HG02981 (cell line): Measurements from ENCODE around the gene WFDC6.

Experiments
- ATAC-seq: cut with Tn5 transposase; IDR thresholded peaks from one replicate; pipeline ENCODE4 v1.9.1; 2021; ENCODE audit warnings: mild to moderate bottlenecking, moderate library complexity; ENCODE audit not compliant: unreplicated experiment

The WFDC6 gene

GRCh38 chr20:45518282-45518681, 21.0 kb downstream of the WFDC6 start:
- no peak for ATAC-seq

- no peak for ATAC-seq
These were observed 24.0 kb downstream of the WFDC6 start, which contains the start of gene SPINT3 for GRCh38 chr20:45515147-45515913. Gene SPINT3, minus strand, starts transcription at chr20:45515622. Its CDS starts 14 bp downstream, at chr20:45515608.

GRCh38 chr20:45510242-45510862, 28.9 kb downstream of the WFDC6 start:
- no peak for ATAC-seq

GRCh38 chr20:45509091-45509490, 30.2 kb downstream of the WFDC6 start:
- ATAC-seq, result no peak

- ATAC-seq, result no peak
These were observed 31.0 kb downstream of the WFDC6 start for GRCh38 chr20:45508068-45508886.

GRCh38 chr20:45507011-45507820, 32.1 kb downstream of the WFDC6 start:
- ATAC-seq, result no peak

GRCh38 chr20:45506398-45506797, 32.9 kb downstream of the WFDC6 start:
- ATAC-seq, result no peak

GRCh38 chr20:45503403-45503802, 35.9 kb downstream of the WFDC6 start:
- no peak for ATAC-seq

- ATAC-seq, result no peak
These were observed 36.7 kb downstream of the WFDC6 start for GRCh38 chr20:45502561-45502960.

- ATAC-seq, result no peak
These were observed 37.7 kb downstream of the WFDC6 start for GRCh38 chr20:45501600-45501999.

GRCh38 chr20:45500022-45500421, 39.3 kb downstream of the WFDC6 start:
- no peak for ATAC-seq

GRCh38 chr20:45497971-45498494, 41.2 kb downstream of the WFDC6 start:
- no peak for ATAC-seq

- no peak for ATAC-seq
These were observed 43.1 kb downstream of the WFDC6 start for GRCh38 chr20:45496166-45496565.

GRCh38 chr20:45495501-45495941, 43.8 kb downstream of the WFDC6 start:
- no peak for ATAC-seq

- no peak for ATAC-seq
These were observed 50.2 kb downstream of the WFDC6 start for GRCh38 chr20:45489083-45489531.

- ATAC-seq, result no peak
These were observed 52.0 kb downstream of the WFDC6 start for GRCh38 chr20:45487231-45487635.

- ATAC-seq, result no peak
These were observed 53.9 kb downstream of the WFDC6 start for GRCh38 chr20:45485388-45485787.

- ATAC-seq, result no peak
These were observed 54.6 kb downstream of the WFDC6 start for GRCh38 chr20:45484676-45485075.
